Small intestine (tissue), 7 donors: Measurements from ENCODE around the gene TLR7. TPM values are rescaled to one million over a fixed set of nuclear protein-coding genes. Genes with fewer than 3 reads are reported as not detected.

Experiments
- DNase-seq, 2 donors: peaks; one replicate each; pipeline versions ENCODE4 v3.0.0 to v3.0.0-alpha.2; 2013
- FAIRE-seq: peaks from 2 replicates; lab custom pipeline; 2012; peaks lifted over from hg19 to GRCh38; lab: Jason Lieb, UNC
- H3K27ac ChIP-seq, 3 donors: one replicate each; pipeline ENCODE4 v1.5.1; 2013; ENCODE audit warnings: low read length in 2 of 3, mild to moderate bottlenecking in 2 of 3, control low read depth in 1 of 3, inconsistent platforms in 1 of 3, low read depth in 1 of 3, moderate library complexity in 1 of 3
- H3K27me3 ChIP-seq, 3 donors: one replicate each; pipeline ENCODE4 v1.6.1; 2013; ENCODE audit warnings: low read length in 3 of 3, inconsistent platforms in 1 of 3; ENCODE audit not compliant: control insufficient read depth in 3 of 3, insufficient read depth in 3 of 3
- H3K36me3 ChIP-seq, 3 donors: one replicate each; pipeline ENCODE4 v1.6.1; 2013; ENCODE audit warnings: low read length in 3 of 3, inconsistent platforms in 1 of 3, low read depth in 1 of 3, mild to moderate bottlenecking in 1 of 3, moderate library complexity in 1 of 3; ENCODE audit not compliant: control insufficient read depth in 3 of 3, insufficient read depth in 2 of 3
- H3K4me1 ChIP-seq, 3 donors: one replicate each; pipeline ENCODE4 v1.6.1; 2013; ENCODE audit warnings: low read length in 2 of 3, inconsistent platforms in 1 of 3, low read depth in 1 of 3, mild to moderate bottlenecking in 1 of 3, moderate library complexity in 1 of 3; ENCODE audit not compliant: control insufficient read depth in 3 of 3, insufficient read depth in 2 of 3
- H3K4me3 ChIP-seq, 3 donors: one replicate each; pipeline ENCODE4 v1.5.1; 2013; ENCODE audit warnings: low read length in 3 of 3, control low read depth in 1 of 3, inconsistent platforms in 1 of 3, low read depth in 1 of 3, mild to moderate bottlenecking in 1 of 3, moderate library complexity in 1 of 3
- H3K9me3 ChIP-seq, 2 donors: one replicate each; pipeline ENCODE4 v1.6.1; 2013; ENCODE audit warnings: low read depth in 1 of 2, low read length in 1 of 2; ENCODE audit not compliant: control insufficient read depth in 2 of 2, insufficient read depth in 1 of 2
- WGBS, 3 donors: extraction: QIAGEN DNeasy Blood & Tissue Kit; methylation state at CpG; one replicate each; pipeline ENCODE4 v1.1.7; 2013; 5-methylcytosine and 5-hydroxymethylcytosine counted together
- polyA plus RNA-seq, 4 donors: library from polyadenylated mRNA; stranded (reverse) in 3 of 4; unstranded in 1 of 4; fragments of 200-250 nt in 3 of 4; fragments of 120-200 nt in 1 of 4; gene quantifications; one replicate each; pipeline versions ENCODE4 v1.2.1 to v1.2.3, GENCODE V29; 2013
- donor health status: healthy with polysubstance abuse.
- donor health status: control.
- donor health status: control.
- donor health status: Bipolar disorder and iron deficiency.
- donor health status: healthy.

TLR7 gene
- polyA plus RNA-seq, 4 donors = 0.09 to 1.4 (median 0.27) TPM; not detected in 1

DNA sequence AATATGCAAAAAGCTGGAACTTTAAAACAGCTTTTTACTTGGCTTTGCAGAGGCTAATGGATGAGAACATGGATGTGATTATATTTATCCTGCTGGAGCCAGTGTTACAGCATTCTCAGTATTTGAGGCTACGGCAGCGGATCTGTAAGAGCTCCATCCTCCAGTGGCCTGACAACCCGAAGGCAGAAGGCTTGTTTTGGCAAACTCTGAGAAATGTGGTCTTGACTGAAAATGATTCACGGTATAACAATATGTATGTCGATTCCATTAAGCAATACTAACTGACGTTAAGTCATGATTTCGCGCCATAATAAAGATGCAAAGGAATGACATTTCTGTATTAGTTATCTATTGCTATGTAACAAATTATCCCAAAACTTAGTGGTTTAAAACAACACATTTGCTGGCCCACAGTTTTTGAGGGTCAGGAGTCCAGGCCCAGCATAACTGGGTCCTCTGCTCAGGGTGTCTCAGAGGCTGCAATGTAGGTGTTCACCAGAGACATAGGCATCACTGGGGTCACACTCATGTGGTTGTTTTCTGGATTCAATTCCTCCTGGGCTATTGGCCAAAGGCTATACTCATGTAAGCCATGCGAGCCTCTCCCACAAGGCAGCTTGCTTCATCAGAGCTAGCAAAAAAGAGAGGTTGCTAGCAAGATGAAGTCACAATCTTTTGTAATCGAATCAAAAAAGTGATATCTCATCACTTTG lies 55.2 kb downstream of the TLR7 start:
- H3K4me1 ChIP-seq = no peaks in the 10 kb centered on the region
- no peaks in the 10 kb centered on the region for H3K36me3 ChIP-seq
- no peaks in the 10 kb centered on the region for H3K9me3 ChIP-seq
- no peak overlapping the region for H3K4me3 ChIP-seq
- WGBS, 3 donors = 83 to 87% (median 85%) methylated on average over 10 of the region's 10 CpGs
- FAIRE-seq = no peak
- no peaks in the 10 kb centered on the region for H3K27me3 ChIP-seq
- no peak for DNase-seq
- no peak overlapping the region for H3K27ac ChIP-seq

DNA sequence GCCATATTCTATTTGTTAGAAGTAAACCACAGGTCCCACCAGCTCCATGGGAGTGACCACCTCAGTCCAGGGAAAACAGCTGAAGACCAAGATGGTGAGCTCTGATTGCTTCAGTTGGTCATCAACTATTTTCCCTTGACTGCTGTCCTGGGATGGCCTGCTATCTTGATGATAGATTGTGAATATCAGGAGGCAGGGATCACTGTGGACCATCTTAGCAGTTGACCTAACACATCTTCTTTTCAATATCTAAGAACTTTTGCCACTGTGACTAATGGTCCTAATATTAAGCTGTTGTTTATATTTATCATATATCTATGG lies 55.7 kb downstream of the TLR7 start:
- no peak overlapping the region for H3K4me3 ChIP-seq
- no peaks in the 10 kb centered on the region for H3K36me3 ChIP-seq
- no peaks in the 10 kb centered on the region for H3K27me3 ChIP-seq
- H3K9me3 ChIP-seq = no peaks in the 10 kb centered on the region
- H3K27ac ChIP-seq = no peak overlapping the region
- no peaks in the 10 kb centered on the region for H3K4me1 ChIP-seq
- FAIRE-seq = no peak
- no peak for DNase-seq

DNA sequence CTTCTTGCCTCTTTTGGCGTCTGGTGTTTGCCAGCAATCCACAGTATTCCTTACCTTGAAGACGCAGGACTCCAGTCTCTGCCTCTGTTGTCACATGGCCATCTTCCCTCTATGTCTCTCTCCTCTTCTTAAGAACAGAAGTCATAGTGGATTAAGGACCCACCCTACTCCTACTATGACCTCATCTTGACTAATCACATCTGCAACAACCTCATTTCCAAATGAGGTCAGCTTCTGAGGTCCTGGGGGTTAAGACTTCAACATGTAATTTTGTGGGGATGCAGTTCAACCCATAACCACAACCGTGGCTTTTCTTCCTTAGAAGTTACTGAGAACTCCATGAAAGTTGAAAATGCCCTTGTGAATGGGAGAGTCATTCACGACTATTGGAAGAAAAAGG lies 62.8 kb downstream of the TLR7 start:
- 68 to 87% (median 76%) methylated on average over 4 of the region's 4 CpGs for WGBS, 3 donors

DNA sequence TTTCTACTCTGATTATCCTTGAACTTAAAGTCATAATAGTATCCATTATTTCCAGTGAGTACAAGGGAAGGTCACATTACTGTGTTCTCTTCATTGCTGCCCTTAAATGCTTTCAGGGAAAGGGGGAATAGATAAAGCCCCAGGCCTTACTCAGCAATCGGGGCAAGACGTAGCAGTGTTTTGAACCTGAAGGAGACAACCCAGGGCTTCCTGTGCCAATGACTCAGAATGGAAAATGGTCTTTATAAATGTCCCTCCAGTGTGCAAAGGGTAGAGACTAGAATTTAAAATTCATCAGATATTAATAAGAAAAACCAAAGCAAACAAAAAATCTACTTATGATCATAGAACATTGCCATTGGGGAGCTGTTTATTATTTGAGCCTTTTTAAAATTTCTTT lies 63.3 kb downstream of the TLR7 start:
- H3K4me1 ChIP-seq = no peaks in the 10 kb centered on the region
- no peak for DNase-seq
- no peak for FAIRE-seq
- H3K27me3 ChIP-seq = no peaks in the 10 kb centered on the region
- no peaks in the 10 kb centered on the region for H3K36me3 ChIP-seq
- 81 to 97% (median 90%) methylated on average over 2 of the region's 2 CpGs for WGBS, 3 donors
- H3K9me3 ChIP-seq = no peaks in the 10 kb centered on the region
- H3K27ac ChIP-seq = no peak overlapping the region
- no peak overlapping the region for H3K4me3 ChIP-seq

More for the DNA sequence above, 62.8 kb downstream of the TLR7 start:
- DNase-seq (no peak), FAIRE-seq (no peak)
- Histone ChIP-seq H3K4me3 (no peak overlapping the region), H3K9me3 (no peaks in the 10 kb centered on the region), H3K4me1 (no peaks in the 10 kb centered on the region), H3K27ac (no peak overlapping the region), H3K36me3 (no peaks in the 10 kb centered on the region), H3K27me3 (no peaks in the 10 kb centered on the region)

DNA sequence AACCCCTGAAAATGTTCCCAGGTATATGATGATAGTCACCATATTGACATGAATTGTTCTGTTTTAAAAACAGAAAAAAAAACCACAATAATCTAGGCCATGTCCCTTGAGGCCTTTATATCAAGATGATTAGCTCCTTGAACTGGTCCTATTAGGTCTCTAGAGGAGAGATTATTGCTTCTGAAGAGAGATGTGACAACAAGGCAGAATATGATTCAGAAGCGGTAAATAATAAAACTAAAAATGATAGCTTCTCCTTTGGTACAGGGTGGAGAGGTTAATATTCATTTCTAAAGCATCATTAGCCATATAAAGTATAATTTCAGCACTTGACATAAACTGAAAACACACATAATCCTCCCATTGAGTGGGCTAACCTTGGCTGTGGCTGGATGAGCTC lies 65.4 kb downstream of the TLR7 start:
- no peaks in the 10 kb centered on the region for H3K9me3 ChIP-seq
- DNase-seq (no peak), FAIRE-seq (no peak)
- no peaks in the 10 kb centered on the region for H3K27me3 ChIP-seq
- WGBS, 3 donors = 93 to 100% (median 95%) methylated on average over 1 of the region's 1 CpG
- H3K4me3 ChIP-seq = no peak overlapping the region
- H3K27ac ChIP-seq = no peak overlapping the region
- H3K36me3 ChIP-seq = no peaks in the 10 kb centered on the region
- no peaks in the 10 kb centered on the region for H3K4me1 ChIP-seq

DNA sequence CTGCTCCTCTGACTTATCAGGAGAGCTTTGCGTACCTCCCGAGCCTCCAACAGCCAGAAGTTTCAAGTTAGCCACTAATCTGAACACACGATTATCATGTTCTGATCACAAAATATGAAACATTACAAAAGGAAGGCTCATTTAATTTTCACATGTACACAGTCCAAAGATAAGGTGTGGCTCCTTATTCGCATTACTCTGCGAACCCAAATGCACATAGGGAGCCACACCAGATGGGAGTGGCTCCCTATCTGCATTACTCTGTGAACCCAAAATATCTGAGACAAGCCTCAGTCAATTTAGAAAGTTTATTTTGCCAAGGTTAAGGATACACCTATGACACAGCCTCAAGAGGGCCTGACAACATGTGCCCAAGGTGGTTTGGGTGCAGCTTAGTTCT lies 68.0 kb downstream of the TLR7 start:
- no peaks in the 10 kb centered on the region for H3K4me1 ChIP-seq
- H3K9me3 ChIP-seq = no peaks in the 10 kb centered on the region
- no peaks in the 10 kb centered on the region for H3K27me3 ChIP-seq
- no peak overlapping the region for H3K27ac ChIP-seq
- DNase-seq (no peak), FAIRE-seq (no peak)
- no peaks in the 10 kb centered on the region for H3K36me3 ChIP-seq
- WGBS, 3 donors = 42 to 75% (median 68%) methylated on average over 5 of the region's 5 CpGs
- H3K4me3 ChIP-seq = no peak overlapping the region

DNA sequence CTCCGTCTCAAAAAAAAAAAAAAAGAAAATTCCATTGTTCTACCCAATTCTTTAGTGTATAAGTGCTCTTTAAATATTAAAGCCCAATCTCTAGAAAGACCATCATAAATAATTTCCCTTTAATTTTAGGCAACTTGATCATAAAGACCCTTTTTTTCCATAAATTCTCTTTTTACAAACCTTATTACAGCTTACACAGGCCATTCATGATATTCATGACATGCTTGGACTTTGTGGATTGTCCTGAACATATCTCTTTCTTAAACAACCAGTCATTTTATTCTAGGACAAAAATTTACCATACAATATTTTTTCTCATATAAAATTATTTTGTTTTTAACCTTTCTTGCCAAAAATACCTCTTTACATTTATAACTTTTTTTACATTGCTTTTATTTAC lies 70.1 kb downstream of the TLR7 start:
- Histone ChIP-seq H3K9me3 (no peaks in the 10 kb centered on the region), H3K27ac (no peak overlapping the region), H3K4me1 (no peaks in the 10 kb centered on the region), H3K4me3 (no peak overlapping the region), H3K27me3 (no peaks in the 10 kb centered on the region), H3K36me3 (no peaks in the 10 kb centered on the region)
- FAIRE-seq (no peak), DNase-seq (no peak)
- 86 to 94% methylated on average over 1 of the region's 1 CpG; no CpG with 5 or more reads in 1 of the 3 donors for WGBS, 3 donors
